Astrocyte (in vitro differentiated cells and primary cell): ENCODE results near the gene FLRT1. TPM values are rescaled to one million over a fixed set of nuclear protein-coding genes. Genes with fewer than 3 reads are reported as not detected.

Experiments used
- DNase-seq: peaks from one replicate; pipeline ENCODE4 v3.0.0-alpha.2; 2010; ENCODE audit warnings: low read depth
- FAIRE-seq: peaks from 2 replicates; lab custom pipeline; 2011; peaks lifted over from hg19 to GRCh38; lab: Jason Lieb, UNC
- H2AFZ ChIP-seq: 2 replicates; pipeline ENCODE4 v1.6.0; 2012; ENCODE audit warnings: low read depth, low read length, inconsistent platforms
- H3K27ac ChIP-seq: 2 replicates; pipeline ENCODE4 v1.5.1; 2011; ENCODE audit warnings: low read depth, low read length, inconsistent platforms
- H3K27me3 ChIP-seq: 2 replicates; pipeline ENCODE4 v1.6.0; 2011; ENCODE audit warnings: low read length, inconsistent platforms; ENCODE audit not compliant: insufficient read depth
- H3K36me3 ChIP-seq: 2 replicates; pipeline ENCODE4 v1.5.1; 2011; ENCODE audit warnings: low read length, inconsistent platforms; ENCODE audit not compliant: insufficient read depth
- H3K4me1 ChIP-seq: 2 replicates; pipeline ENCODE4 v1.5.1; 2011; ENCODE audit warnings: low read length, inconsistent platforms; ENCODE audit not compliant: insufficient read depth
- H3K4me2 ChIP-seq: 2 replicates; pipeline ENCODE4 v1.6.0; 2012; ENCODE audit warnings: low read length, inconsistent platforms
- H3K4me3 ChIP-seq: 2 replicates; pipeline ENCODE4 v1.5.1; 2011; ENCODE audit warnings: low read depth, mild to moderate bottlenecking, low read length, inconsistent platforms; ENCODE audit not compliant: insufficient read depth
- H3K79me2 ChIP-seq: 2 replicates; pipeline ENCODE4 v1.6.0; 2012; ENCODE audit warnings: mild to moderate bottlenecking, low read length, inconsistent platforms; ENCODE audit not compliant: insufficient read depth
- H3K9ac ChIP-seq: 2 replicates; pipeline ENCODE4 v1.6.0; 2012; ENCODE audit warnings: mild to moderate bottlenecking, low read length, inconsistent platforms
- H3K9me3 ChIP-seq: 2 replicates; pipeline ENCODE4 v1.5.1; 2012; ENCODE audit warnings: low read depth, mild to moderate bottlenecking, low read length, inconsistent platforms; ENCODE audit not compliant: insufficient read depth
- H4K20me1 ChIP-seq: 2 replicates; pipeline ENCODE4 v1.6.0; 2012; ENCODE audit warnings: low read length, inconsistent platforms; ENCODE audit not compliant: insufficient read depth
- H3K27ac Mint-ChIP-seq: one replicate; pipeline ENCODE4 v1.8.0; 2021; ENCODE audit warnings: mild to moderate bottlenecking, mixed read lengths; ENCODE audit not compliant: unreplicated experiment
- H3K27me3 Mint-ChIP-seq: one replicate; pipeline ENCODE4 v1.8.0; 2021; ENCODE audit warnings: low read depth, mixed read lengths; ENCODE audit not compliant: unreplicated experiment
- H3K36me3 Mint-ChIP-seq: one replicate; pipeline ENCODE4 v1.8.0; 2021; ENCODE audit warnings: low read depth, mixed read lengths; ENCODE audit not compliant: unreplicated experiment
- H3K4me1 Mint-ChIP-seq: one replicate; pipeline ENCODE4 v1.8.0; 2021; ENCODE audit warnings: low read depth, mixed read lengths; ENCODE audit not compliant: unreplicated experiment
- H3K4me3 Mint-ChIP-seq: one replicate; pipeline ENCODE4 v1.8.0; 2021; ENCODE audit warnings: mild to moderate bottlenecking, moderate library complexity, mixed read lengths; ENCODE audit not compliant: unreplicated experiment
- H3K9me3 Mint-ChIP-seq: one replicate; pipeline ENCODE4 v1.8.0; 2021; ENCODE audit warnings: mild to moderate bottlenecking, mixed read lengths; ENCODE audit not compliant: unreplicated experiment
- CTCF ChIP-seq: IDR thresholded peaks from 2 replicates; pipeline ENCODE4 v1.5.1; 2011; ENCODE audit warnings: low read depth, mild to moderate bottlenecking, inconsistent platforms, low read length, moderate library complexity; ENCODE audit not compliant: insufficient read depth
- EZH2 ChIP-seq: IDR thresholded peaks from 2 replicates; pipeline ENCODE4 v1.6.1; 2012; ENCODE audit warnings: mild to moderate bottlenecking, low read length, inconsistent platforms; ENCODE audit not compliant: insufficient read depth
- total RNA-seq: library from RNA; stranded (reverse); gene quantifications from 2 replicates; pipeline ENCODE4 v1.2.1, GENCODE V29; 2021

FLRT1 gene
- total RNA-seq, 1 donor from 2014 or later = 0.20 TPM

GRCh38 chr11:64083398-64084080 lies 47.8 kb downstream of the FLRT1 start:
- H3K27me3 ChIP-seq = peaks cover 23% of the 10 kb centered on the region
- Mint-ChIP-seq H3K4me1 (no peaks in the 10 kb centered on the region), H3K36me3 (peaks cover 2% of the 10 kb centered on the region), H3K9me3 (peaks cover 1% of the 10 kb centered on the region), H3K4me3 (no peak overlapping the region), H3K27ac (no peak overlapping the region), H3K27me3 (peaks cover 72% of the 10 kb centered on the region)
- H3K4me1 ChIP-seq = no peaks in the 10 kb centered on the region
- H3K36me3 ChIP-seq = no peaks in the 10 kb centered on the region
- H4K20me1 ChIP-seq = peaks cover 31% of the 10 kb centered on the region
- no peaks in the 10 kb centered on the region for H3K9me3 ChIP-seq
- H2AFZ ChIP-seq = no peak overlapping the region
- H3K4me3 ChIP-seq = no peak overlapping the region
- FAIRE-seq (no peak), DNase-seq (no peak)
- no peak overlapping the region for H3K9ac ChIP-seq
- H3K79me2 ChIP-seq = no peaks in the 10 kb centered on the region
- no peak overlapping the region for H3K4me2 ChIP-seq
- no peak overlapping the region for H3K27ac ChIP-seq
- TF ChIP-seq CTCF (no peak), EZH2 (no peak)

DNA sequence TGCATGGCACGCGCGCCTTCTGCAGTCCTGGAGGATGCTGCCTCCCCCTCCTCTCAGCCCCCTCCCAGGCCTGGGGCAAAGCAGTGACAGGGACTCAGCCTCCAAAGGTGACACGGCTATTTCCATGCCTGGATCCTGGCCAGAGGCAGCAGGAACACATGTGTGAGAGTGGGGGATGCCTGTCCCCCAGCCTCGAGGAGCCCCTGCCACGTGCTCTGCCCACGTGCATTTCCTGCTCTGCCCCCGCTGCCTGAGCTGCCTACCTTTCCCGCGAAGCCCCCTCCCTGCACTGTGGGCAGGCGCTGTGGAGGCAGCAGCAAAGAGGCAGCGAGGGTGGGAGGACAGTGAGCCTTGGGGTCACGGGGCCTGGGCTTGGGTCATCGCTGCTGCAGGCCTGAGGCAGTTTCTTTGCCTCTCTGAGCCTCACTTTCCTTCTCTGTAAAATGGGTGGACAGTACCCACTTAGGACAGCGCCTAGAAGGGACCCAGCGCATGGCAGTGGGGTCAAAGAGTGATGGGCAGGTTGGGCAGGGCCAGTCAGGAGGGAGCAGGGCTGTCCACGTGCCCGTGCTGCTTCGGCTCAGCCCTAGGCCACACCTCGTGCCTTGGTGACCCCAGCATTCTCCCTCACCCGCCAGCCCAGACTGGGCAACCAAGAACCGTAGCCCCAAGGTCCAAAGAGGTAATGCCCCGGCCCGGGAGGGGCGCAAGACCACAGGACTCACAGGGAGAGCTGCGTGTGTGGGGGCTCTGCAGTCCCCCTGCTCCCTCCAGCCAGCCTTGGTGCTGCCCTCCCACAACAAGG lies 48.6 kb downstream of the FLRT1 start:
- Mint-ChIP-seq H3K27me3 (peaks cover 67% of the 10 kb centered on the region), H3K9me3 (peaks cover 3% of the 10 kb centered on the region), H3K27ac (no peak overlapping the region), H3K36me3 (peaks cover 2% of the 10 kb centered on the region), H3K4me1 (no peaks in the 10 kb centered on the region), H3K4me3 (no peak overlapping the region)
- H3K9me3 ChIP-seq = no peaks in the 10 kb centered on the region
- no peak overlapping the region for H3K4me2 ChIP-seq
- H3K36me3 ChIP-seq = no peaks in the 10 kb centered on the region
- H2AFZ ChIP-seq = no peak overlapping the region
- peaks cover 23% of the 10 kb centered on the region for H3K27me3 ChIP-seq
- no peaks in the 10 kb centered on the region for H3K4me1 ChIP-seq
- TF ChIP-seq EZH2 (no peak), CTCF (no peak)
- no peak overlapping the region for H3K4me3 ChIP-seq
- FAIRE-seq (no peak), DNase-seq (no peak)
- no peak overlapping the region for H3K27ac ChIP-seq
- peaks cover 34% of the 10 kb centered on the region for H4K20me1 ChIP-seq
- H3K9ac ChIP-seq = no peak overlapping the region
- H3K79me2 ChIP-seq = no peaks in the 10 kb centered on the region
